Measurements from ENCODE around the gene TBC1D1.

- TF ChIP-seq, protein P1, sequence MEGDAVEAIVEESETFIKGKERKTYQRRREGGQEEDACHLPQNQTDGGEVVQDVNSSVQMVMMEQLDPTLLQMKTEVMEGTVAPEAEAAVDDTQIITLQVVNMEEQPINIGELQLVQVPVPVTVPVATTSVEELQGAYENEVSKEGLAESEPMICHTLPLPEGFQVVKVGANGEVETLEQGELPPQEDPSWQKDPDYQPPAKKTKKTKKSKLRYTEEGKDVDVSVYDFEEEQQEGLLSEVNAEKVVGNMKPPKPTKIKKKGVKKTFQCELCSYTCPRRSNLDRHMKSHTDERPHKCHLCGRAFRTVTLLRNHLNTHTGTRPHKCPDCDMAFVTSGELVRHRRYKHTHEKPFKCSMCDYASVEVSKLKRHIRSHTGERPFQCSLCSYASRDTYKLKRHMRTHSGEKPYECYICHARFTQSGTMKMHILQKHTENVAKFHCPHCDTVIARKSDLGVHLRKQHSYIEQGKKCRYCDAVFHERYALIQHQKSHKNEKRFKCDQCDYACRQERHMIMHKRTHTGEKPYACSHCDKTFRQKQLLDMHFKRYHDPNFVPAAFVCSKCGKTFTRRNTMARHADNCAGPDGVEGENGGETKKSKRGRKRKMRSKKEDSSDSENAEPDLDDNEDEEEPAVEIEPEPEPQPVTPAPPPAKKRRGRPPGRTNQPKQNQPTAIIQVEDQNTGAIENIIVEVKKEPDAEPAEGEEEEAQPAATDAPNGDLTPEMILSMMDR (conservative IDR thresholded peaks at IDR 0.05; ENCODE audit: low read depth, low read length) = no peak
- TF ChIP-seq EZH2 (IDR thresholded peaks at IDR 0.05; ENCODE audit: borderline replicate concordance, low read depth, low read length, poor library complexity, severe bottlenecking) = no peak
These were observed 62.3 kb downstream of the TBC1D1 start for GRCh38 chr4:37953156-37953555.
